GM21423 (cell line): ENCODE measurements around the gene TFAP2A.

Experiments
- ATAC-seq: cut with Tn5 transposase; IDR thresholded peaks from one replicate; pipeline ENCODE4 v1.9.1; 2021; ENCODE audit warnings: mild to moderate bottlenecking, moderate library complexity; ENCODE audit not compliant: unreplicated experiment

Gene TFAP2A

DNA sequence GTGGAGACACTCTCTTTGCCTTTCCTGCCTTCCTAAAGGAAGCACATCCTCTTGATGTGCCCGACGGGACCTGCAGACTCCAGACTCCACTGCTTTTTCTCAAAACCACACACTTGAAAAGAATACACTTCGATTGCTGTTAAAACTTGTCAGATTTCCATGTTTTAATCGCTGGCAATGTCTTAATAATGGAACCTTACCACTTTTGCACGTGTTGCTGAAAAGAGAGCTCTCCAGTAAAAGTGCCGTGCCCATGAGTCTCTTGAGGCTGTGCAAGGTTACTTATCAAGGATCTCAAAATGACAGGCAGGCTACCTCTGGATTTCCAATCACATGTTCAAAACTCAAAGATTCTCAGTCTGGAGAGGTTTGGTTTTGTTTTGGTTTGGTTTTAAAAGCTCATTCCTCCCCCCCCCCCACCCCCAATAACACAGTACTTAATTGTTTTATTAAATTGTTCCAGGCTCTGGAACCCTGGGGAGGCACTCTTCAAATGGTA lies 12.0 kb upstream of the TFAP2A start:
- ATAC-seq = no peak

DNA sequence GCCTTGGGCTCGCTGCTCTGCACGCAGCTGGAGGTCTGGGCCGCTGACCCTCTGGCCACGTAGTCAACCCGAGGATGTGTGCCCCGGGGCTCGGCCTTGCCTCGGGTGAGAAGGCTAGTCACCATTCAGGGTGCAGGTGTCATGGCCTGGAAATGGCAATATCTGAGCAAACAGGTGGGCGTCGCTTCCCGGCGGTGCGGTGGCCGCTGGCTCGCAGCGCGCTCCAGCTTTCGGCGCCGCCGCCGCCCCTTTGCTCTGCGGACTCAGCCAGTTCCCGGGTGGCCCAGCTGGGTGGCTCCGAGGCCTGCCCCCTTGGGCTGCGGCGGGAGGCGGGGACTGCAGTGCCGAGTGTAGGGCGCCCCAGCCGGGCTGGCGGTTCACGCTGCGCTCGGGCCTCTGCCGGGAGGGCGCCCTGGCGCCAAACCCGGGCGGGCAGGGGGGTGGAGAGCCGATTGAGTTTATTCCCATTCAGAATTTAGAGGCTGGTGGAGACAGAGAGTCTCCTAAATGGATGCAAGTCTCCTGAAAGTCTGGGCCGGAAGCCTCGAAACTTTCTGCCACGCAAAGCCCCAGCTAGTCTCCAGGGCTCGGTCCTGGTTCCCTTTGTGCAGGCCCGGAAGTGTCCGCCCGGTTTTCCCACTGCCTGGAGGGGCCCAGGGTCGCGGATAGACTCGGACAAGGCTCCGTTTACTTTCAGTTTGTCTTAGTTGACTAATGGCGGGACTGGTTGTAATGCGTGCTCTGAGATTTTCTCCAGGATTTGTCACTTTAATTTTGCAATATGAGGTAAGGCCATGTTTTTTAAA lies 11.3 kb upstream of the TFAP2A start:
- no peak for ATAC-seq

DNA sequence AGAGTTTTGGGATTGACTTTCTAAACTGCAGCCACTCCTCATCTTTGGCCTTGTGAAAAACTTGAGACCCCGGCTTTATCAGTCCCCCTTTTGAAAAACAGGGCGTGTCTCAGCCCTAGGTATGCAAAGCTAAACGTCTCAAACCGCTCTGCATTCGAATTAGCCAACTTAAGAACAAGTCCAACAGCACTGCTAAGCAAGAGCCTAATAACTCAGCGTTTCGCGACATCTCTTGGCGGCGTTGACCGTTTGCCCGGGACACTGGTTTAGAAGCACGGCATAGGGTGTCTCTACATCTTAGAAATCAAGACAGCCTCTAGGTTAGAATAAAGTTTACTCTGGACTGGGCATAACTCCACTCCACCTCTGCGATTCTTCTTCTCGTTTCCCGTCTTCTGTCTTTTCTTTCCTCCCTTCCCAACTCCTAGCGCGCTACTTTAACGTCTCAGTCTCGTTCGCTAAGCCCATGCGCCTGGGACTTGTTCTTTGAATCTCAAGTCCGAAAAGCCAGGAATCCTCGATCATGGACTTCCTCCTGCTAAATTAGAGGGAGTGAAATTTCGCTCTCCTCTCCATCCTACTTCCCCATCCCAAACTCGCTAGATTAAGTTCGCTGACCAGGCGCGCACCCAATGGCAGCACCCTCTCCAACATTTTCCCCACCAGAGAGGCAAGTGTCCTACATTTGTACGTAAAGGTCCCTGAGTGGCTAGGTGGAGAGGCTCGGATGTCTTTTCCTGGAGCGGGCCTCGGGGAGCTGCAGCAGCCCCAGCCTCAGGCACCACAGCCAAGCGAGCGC lies 10.5 kb upstream of the TFAP2A start:
- no peak for ATAC-seq

DNA sequence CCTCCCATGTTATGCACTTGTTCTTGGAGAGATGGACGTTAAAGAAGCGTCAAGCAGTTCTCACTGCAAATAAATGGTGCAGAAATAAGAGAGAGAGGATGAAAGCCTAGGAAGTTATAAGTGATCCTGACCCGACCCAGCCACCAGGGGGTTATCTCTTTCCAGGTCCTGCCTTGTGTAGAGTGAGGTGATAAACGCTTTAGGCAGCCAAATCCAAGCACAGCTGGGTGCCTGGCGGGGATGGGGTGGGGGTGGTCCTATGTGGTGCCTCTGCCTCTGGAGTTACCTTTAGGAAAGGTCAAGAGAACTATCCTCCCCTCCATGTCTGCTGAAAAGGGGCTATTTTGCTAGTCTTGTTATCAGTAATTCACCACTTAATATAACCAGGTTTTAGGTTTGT lies 9.2 kb upstream of the TFAP2A start:
- no peak for ATAC-seq

DNA sequence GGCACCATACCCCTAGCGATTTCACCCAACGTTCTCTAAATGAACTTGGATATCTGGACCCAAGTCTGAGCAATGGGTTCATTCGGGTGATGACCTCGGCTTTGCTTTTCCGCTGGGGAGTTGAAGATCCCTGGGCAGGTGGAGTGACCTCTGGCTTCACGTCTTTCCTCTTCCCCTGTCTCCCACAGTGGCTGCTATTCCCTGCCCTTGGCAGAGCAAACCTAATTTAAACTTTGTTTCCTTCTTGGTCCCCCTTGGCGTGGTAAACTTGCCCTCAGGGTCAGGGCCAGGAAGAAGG lies 7.8 kb upstream of the TFAP2A start:
- no peak for ATAC-seq

DNA sequence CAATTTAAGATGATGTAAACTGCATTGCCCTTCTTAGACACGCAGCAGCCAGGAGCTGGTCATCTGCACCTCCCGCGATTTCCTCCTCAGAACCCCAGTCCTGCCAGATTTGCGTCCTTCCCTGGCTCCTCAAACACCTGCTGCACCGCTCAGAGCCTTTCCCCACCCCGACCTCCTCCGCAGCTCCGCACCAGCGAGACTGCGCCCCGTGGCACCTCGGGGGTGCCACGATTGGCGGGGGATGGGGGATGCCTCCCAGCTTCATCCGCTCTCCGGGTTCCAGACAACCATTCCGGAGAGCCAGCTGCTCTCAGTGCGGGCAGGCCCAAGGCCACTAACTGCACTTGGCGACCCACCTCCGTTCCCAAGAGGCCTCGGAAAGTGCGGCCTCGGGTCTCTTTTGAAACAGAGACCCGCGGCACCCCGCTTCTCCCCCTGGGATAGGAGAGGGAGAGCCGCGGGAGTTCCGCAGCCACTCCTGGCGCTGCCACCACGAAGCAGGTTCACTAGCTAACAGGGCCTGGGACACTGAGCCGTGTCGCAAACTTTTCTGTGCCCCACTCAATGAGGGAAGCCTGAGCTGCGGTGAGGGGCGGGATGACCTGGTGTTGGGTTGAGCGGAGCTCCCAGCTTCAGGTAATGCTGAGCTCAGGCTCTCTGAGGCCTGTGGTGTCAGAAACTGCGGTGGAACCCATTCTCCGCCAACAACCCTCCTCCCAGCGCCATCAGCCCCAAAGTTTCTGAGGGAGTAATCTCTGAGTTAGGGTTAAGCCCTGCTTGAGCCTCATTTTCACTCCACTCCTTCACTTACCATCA lies 7.3 kb upstream of the TFAP2A start:
- ATAC-seq = no peak

DNA sequence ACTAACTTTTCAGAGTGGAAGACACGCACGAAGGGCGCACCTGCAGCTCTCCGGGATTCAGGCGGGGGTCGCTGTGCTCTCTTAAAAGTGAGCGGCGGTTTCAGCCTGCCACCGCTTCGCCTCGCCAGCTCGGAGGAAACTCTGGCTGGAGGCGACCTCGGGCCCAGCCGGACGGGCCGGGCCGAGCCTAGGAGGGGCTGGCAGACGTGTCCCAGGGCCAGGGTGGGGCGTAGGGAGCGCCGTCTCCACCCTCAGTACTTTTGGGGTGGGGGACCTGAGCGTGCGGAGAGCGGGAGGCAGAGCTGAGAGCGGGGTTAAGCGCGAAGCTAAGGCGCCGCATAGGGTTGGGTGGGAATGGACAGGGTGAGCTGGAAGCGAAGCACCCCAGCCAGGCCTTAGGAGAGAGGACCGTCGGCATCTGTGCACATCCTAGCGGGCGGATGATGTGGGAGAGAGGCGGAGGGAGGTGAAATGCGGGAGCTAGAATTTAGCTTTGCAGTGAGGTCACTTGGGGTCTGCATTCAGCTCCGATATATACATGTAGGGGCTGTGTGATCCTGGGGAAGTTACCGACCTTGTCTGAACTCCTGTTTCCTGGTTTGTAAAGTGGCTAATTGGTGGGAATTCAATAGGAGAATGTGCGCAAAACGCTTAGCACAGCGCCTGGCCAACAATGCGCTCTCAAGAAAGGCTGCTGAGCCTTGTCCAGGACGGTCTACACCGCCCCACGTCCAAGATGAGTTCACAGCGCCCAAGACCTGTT lies 6.5 kb upstream of the TFAP2A start:
- no peak for ATAC-seq

DNA sequence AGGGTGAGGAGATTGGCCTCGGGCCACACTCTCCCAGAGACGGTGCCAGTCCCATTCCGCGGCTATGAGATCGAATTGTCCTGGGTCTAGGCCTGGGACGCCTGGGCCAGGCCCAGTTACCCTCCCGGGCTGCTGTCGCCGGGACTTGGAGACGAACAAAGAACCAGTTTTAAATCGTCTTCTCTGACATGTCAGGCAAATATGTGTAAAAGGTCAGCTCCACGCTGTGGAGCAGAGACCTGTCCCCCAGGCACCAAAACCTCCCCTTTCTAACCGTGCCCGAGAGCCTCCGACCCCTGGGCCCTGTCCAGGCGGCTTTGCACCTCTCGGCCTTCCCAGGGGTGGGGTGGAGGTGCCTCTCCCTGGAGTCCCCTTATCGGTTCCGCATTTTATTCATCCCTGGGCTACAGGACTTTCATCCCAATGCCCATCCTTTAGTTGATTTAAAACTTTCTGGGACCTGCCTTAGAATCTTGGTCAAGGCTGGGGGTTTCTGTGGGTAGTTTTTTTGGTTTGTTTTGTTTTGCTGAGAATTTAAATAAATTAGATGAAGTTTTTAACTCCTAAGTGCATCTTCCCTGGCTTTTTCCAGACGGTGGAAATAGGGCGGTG lies 5.8 kb upstream of the TFAP2A start:
- no peak for ATAC-seq

DNA sequence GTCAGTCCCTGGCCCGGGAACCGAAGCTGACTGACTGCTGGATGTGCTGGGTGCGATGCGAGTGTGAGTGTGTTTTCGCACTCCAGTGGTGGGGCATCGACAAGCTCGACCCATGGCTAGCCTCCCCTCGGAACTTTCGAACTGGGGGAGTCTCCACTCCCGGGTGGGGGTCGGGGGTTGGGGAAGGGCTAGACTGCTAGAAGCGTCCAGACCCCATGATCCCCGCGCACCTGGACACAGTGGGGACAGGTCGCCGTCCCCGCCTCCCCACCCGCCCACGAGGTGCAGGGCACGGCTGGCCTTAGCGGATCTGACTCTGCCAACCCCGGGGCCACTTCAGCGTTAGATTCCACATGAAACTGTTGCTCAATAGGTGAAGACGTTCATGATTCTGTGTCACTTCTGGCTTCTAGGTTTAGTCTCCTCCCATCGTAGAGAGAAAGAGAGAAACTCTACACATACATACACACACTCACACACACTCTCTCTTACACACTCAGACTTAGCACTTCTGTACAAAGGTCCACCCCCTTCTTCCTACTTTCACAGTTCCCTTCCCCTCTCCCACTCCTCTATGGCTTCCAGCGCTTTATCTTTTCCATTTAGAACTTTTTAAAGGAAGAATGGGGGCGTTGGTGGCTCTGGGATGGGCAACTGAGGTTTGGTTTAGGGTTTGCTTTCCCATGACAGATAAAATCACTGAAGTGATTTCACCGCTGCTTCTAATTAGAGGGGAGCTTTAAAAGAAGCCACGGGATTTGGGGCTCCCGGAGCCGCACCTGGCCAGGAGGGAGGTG lies 5.1 kb upstream of the TFAP2A start:
- ATAC-seq = no peak

DNA sequence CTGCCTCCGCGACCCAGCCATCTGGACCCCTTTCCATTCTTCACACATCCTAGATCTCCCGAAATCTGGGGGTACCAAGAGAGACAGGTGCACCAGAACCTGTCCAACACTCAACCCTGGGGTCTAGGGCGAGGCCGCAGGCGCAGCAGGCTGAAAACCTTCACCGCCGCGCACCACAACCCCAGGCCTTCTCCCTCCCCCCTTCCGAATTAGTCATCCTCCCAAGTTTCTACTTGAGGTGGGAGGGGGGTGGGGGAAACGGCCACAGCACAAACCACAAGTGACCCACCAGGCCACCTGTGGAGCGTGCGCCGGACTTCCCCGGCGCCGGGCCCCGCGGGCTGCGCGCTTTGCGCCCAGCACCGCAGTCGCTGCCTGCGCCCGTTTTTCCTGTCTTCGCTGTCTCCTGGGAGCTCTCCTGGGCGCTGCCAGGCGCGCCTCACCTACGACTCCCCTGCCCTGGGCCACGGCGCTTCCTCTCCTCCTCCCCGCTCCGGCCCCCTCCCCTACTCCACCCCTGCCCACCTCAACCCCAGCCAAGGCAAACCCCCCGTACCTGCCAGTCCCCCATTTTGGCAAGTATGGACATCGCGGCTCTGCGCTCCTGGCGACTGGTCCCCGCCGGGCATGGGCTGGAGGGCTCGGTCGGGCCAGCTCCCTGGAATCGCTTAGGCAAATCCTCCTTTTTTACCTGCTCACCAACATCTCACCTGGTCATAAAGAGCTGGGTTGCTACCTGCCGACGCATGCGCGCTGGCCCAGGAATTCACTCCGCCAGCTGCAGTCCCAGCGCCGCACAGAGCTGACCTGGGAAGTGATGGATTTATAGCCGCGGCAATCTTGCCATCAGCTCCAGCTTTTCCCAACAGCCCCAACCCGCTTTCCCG lies 4.2 kb upstream of the TFAP2A start:
- no peak for ATAC-seq

DNA sequence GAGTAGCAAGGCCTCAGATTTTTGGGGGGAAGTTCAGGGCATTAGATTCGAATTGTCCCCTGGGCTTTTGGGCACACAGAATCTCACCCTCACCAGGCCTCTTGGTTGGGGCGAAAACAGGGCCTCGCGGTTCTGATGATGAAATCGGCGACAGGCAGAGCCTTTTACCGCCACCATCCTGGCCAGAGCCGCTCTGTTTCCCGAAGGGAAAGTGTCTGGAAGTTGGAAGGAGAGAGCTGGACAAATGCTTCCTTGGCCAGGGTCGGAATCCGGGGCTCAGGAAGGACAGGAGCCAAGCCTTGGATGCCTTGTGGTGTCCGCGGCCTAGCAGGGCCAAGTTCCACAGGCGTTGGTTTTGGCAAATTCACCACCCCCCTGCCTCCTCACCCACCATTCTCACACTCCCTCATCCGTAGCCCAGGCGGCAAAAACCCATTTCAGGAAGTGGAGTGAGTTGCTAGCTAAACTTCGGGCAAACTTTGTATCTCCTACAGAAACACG lies 3.5 kb upstream of the TFAP2A start:
- no peak for ATAC-seq

DNA sequence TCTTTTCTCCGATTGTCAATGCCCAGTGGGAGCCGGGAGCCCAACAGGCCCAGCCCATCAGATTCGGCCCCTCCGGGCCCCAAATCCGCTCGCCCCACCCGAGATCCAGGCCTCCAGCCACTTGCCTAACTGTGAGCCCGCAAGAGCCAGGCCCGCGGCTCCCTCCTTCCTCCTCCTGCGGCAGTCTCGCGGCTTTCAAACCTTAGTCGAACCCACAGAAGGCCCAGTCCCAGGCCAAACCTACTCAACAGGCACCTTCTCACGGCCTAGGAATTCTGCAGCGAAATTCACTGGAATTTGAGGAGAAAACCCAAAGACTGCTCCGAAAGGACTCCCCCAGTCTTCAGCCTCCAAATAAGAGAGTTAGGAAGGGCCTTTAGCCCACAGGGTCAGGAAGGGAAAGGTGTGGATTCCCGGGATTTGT lies 2.8 kb upstream of the TFAP2A start:
- no peak for ATAC-seq

DNA sequence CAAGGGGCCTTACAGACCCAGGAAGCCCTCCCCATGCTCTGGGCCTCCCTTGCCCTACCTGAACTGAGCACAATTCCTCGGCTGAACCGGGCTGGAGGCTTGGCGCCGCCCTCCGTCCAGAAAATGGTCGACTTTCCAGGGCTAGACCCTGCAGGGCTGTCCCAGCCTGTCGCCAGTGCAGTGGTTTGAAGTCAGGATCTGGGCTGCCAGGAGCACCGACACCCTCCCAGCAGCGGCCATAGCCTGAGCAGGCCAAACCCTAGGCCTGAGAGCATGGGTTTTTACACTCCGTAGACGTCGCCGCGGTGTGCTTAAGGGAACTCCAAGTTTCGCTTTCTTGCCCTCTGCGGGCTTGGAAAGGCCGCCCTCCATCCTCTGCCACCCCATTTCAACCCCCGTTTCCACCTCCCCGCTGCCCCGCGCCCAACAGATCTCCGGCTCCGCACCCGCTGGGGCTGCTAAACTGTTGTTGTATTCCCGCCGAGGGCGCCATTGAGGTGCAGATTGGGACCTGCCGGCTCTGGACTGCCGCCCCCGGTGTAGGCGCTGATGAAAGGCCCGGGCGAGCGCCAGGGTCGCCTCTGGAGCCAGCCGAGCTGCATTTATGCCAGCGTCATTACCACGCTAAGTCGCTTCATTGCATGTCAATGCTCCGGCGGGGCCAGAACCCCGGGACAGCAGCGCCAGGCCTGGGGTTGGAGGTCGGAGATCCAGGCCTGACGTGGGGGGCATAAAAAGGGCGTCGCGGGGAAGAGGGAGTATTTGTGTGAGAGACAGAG lies 2.2 kb upstream of the TFAP2A start:
- no peak for ATAC-seq

DNA sequence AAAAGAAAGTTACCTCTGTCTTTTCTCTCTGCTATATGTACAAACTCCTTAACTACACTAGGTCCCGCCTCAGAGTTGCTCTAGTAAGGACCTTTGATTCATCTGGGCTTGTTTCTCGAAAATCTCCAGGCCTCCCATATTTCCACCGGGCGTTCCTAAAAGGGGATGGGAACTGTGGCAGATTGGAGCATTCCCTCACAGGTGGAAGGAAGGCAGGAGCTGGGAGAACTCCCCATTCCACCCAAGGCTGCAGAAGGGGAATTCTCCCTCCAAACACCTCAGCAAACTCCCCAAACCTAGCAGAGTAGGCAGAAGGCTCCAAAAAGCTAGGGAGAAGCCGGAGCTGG lies 1.6 kb upstream of the TFAP2A start:
- ATAC-seq = no peak

DNA sequence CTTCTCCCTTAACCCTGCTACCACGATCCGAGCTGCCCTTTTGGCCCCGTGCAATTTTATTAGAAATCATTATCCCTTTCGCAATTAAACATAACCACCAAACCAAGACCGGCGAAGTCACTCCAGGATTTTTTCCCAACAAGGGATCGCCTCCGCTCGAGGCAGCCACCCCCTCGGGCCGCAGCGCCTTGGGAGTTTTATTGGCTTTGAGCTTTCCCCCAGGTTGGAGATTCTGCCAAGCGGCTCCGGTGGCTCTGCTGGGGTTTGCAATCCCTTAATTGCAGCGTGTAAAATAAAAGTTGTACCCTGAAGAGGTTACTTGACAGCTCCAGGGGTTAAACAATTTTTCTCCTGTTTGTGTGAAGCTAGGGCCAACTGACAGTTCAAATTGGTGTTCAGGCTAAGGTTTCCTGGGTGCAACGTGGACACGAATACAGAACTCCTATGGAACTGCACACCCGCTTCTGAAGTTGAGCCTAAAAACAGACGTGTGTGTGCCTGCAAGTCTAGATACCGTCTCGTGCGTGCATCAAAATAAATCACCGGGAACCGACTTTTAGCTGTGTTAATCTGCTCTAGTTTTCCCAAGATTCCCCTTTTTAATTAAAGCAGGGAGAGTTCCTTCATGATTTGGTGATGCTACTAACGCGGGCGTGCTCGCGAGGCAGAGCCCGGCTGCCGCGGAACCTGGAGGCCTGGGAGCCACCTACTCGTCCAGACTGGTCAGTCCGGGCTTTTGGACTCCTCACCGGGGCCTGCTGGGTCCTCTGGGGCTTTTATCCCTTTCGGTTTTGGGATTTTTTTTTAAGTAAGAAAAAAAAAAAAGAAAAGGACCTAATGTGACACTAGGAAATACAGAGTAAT lies 975 bp upstream of the TFAP2A start:
- ATAC-seq = no peak

DNA sequence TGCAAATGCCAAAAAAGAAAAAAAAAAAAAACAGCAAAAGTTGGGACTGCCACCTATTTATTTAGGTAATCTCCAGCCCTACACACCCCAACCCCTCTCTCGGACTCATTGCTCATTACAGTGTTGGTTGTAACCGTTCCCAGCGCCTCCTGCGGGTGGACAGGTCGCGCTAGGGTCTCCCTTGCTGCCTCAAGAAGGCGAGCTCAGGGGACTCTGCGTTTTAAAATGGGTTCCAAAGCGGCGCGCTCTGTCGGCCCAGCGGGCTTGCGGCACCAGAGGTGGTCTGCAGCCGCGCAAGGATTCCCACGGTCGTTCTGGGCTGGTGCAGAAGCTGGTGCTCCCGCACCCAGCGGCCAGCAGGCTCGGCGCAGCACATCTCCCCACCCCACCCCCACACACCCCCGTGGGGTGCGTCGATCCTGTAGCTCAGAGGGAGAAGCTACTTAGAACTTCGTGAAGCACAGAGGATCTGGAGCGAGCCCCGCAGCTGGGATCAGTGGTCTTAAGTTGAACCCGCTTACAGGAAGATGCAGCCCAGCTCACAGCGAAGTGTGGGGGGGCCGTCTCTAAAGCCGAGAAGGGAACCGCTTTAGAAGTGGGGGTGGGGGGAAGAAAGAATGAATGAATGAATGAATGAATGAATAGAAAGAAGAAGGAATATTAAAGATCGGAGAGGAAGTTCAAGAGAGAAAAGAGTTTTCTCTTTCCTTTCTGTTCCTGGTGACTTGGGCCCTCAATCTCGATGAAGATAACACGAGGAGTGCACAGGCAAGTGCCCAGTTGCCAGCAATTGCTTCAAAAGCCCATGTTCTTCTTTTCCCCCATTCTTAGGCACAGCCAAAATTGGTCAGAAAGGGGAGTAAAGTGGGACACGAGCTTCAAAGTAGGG lies 780 bp downstream of the TFAP2A start:
- no peak for ATAC-seq
